GM19193 (cell line): ENCODE measurements around the gene AGAP5.

ENCODE experiments used
- POLR2A ChIP-seq: IDR thresholded peaks from 4 replicates; pipeline ENCODE4 v1.6.1; 2011; ENCODE audit not compliant: insufficient read depth, insufficient read length; ENCODE audit errors: extremely low read depth

Gene AGAP5

GRCh38 chr10:73716251-73716650, 18.3 kb upstream of the AGAP5 start:
- TF ChIP-seq POLR2A: no peak

GRCh38 chr10:73655990-73656298, 42.0 kb downstream of the AGAP5 start, which contains the start of gene SYNPO2L:
Gene SYNPO2L, minus strand, starts transcription at chr10:73656029. Its CDS starts 107 bp downstream, at chr10:73655922.
- no peak for TF ChIP-seq POLR2A

- no peak for TF ChIP-seq POLR2A
These were observed 42.5 kb downstream of the AGAP5 start for GRCh38 chr10:73655257-73655989.

GRCh38 chr10:73653701-73654100, 44.2 kb downstream of the AGAP5 start:
- no peak for TF ChIP-seq POLR2A

- no peak for TF ChIP-seq POLR2A
These were observed 44.7 kb downstream of the AGAP5 start for GRCh38 chr10:73653195-73653594.

- no peak for TF ChIP-seq POLR2A
These were observed 47.2 kb downstream of the AGAP5 start for GRCh38 chr10:73650537-73651331.

- TF ChIP-seq POLR2A: no peak
These were observed 47.9 kb downstream of the AGAP5 start for GRCh38 chr10:73649876-73650536.

- TF ChIP-seq POLR2A: no peak
These were observed 48.7 kb downstream of the AGAP5 start for GRCh38 chr10:73648975-73649829.

- TF ChIP-seq POLR2A: no peak
These were observed 49.8 kb downstream of the AGAP5 start for GRCh38 chr10:73647875-73648651.

- peak; percentile 48 for TF ChIP-seq POLR2A
These were observed 50.6 kb downstream of the AGAP5 start for GRCh38 chr10:73647211-73647874.

GRCh38 chr10:73646598-73647041, 51.3 kb downstream of the AGAP5 start:
- no peak for TF ChIP-seq POLR2A

GRCh38 chr10:73645251-73645650, 52.7 kb downstream of the AGAP5 start:
- TF ChIP-seq POLR2A: no peak

- no peak for TF ChIP-seq POLR2A
These were observed 53.1 kb downstream of the AGAP5 start for GRCh38 chr10:73644767-73645166.
